ENCODE measurements around the gene PPP1CA.
A peak's percentile ranks its signal among the peaks of the same experiment; 100 is the strongest.

Gene PPP1CA

DNA sequence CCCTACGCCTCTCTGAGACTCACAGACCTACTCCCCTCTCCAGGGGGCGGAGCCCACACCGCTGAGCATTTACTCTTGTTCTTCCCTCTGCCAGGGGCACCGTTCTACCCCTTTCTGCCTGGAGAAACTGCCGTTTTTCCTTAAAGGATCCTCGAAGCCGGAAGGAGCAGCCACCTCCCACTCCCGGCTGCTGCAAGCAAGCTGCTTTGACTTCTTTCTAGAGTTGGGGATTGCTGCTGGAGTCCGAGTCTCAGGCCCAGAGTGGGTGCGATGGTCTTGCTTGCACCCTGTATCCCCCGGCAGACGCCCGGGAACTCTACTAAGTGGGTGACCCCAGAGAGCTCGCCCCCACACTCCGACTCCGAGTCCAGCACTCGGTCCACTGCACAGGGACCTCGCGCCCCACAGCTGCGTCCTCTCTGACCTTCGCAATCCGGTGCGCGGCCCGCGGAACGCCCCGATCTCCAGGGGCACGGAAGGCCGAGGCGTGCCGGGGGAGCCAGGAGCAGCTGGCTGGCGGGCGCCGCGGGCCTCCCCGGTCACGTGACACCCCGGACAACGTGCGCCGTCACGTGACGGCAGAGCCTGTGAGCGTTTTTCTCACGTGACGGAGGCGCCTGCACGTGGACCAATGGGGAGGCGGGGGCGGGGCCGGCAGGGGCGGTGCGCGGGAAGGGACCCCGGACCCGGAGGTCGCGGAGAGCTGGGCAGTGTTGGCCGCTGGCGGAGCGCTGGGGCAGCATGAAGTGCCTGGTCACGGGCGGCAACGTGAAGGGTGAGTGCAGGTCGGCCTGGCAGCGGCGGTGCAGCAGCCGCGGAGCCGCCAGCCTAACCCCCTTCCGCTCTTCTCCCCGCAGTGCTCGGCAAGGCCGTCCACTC, 10.1 kb downstream of the PPP1CA start, which contains the start of gene RAD9A:
Gene RAD9A (plus strand): TSS at position 683 of the 879 bp plus-strand sequence. CDS start 59 bp downstream, at position 742.
- DNase-seq = peak; percentile 91 to 99 (median 94)
- intact Hi-C loops (cut with DNase I) = loop anchor here (1.0 to 2.0 kb wide), 2 partner anchors 10 to 37 kb away; partner anchors contain the start of genes PPP1CA and RPS6KB2

GRCh38 chr11:67390947-67391303, 10.7 kb downstream of the PPP1CA start:
- no peak for DNase-seq
- intact Hi-C loops (cut with DNase I) = loop anchor here (1.0 to 2.0 kb wide), 2 partner anchors 10 to 38 kb away; partner anchors contain the start of genes PPP1CA and RPS6KB2

DNA sequence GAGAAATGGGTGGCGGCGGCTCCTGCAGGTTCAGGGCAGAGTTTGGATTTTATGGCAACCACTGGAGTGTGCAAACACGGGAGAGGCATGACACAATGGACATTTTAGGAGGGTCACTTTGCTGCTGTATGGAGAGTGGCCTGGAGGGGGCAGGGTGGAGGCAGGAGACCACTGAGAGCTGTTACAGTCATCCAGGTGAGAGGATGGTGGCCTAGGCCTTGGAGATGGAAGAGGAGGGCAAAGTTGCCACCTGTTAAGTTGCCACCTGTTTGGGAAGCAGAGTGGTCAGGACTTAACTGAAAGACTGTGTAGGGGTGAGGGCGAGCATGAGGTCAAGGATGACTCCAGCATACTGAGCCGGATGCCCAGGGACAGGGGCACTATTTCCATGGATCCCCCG, 12.2 kb downstream of the PPP1CA start:
- intact Hi-C loops (cut with DNase I) = no loop called here
- no peak for DNase-seq

DNA sequence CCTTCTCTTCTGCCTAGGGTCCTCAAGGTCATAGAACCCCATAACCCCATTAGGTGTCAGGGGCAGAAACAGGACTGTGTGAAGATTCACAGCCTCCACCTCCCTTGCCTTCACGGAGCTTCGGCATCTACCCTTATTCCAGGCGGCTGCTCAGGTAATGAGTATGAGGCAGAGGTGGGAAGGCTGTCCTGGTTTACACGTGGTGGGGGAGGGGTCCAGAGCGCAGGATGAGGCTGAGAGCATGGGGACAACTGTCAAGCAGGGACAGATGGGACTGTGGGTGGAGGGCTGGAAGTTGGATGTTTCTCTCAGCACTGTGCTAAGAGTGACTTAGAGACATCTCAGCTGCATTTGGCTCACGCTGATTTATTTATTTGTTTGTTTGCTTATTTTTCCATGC, 14.1 kb downstream of the PPP1CA start:
- intact Hi-C loops (cut with DNase I) = no loop called here
- DNase-seq = no peak

DNA sequence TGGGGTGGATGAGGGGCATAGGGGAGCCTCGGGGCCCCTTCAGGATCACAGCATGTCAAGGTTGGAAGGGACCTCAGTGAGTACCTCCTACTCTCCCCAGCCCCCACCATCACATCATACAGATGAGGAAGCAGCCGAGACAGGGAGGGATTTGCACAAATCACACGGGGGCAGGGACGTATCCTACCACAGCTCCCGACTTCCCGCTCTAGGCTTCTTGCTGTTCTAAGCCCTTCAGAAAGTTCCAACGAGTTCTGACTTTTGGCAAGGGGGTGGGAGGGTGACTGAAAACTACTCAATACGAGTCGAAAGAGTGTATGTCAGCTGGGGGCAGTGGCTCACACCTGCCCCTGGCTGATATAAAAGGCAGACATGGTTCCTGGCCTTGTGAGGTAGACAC, 14.6 kb downstream of the PPP1CA start:
- intact Hi-C loops (cut with DNase I) = no loop called here
- no peak for DNase-seq

DNA sequence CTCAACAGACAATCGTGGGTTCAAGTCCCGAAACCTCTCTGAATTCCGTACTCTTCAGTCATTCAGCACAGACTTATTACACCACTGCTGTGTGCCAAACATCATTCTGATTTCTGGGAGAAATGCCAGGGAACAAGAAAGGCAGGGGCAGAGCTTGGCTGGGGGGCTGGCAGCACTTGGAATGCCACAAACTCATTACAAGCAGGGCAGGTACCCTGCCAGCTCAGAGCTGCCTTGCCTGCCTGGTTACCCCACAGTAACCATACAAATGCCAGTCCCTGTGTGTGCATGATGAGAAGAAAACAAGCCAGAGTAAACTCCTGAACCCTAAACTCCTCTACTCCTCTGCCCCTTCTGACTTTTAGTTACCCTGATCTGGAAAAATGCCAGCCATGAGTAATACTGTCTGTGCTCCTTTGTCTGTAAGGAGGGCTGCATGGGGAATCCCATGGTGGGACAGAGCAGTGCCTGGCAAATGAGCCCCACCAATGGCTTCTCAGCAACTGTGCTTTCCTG, 16.7 kb downstream of the PPP1CA start:
- intact Hi-C loops (cut with DNase I) = loop anchor here (5.0 kb wide), 1 partner anchor 118 kb away; the partner anchor contains the start of gene GRK2
- peak in 2 of 10 donors; percentile 43 to 44 for DNase-seq

DNA sequence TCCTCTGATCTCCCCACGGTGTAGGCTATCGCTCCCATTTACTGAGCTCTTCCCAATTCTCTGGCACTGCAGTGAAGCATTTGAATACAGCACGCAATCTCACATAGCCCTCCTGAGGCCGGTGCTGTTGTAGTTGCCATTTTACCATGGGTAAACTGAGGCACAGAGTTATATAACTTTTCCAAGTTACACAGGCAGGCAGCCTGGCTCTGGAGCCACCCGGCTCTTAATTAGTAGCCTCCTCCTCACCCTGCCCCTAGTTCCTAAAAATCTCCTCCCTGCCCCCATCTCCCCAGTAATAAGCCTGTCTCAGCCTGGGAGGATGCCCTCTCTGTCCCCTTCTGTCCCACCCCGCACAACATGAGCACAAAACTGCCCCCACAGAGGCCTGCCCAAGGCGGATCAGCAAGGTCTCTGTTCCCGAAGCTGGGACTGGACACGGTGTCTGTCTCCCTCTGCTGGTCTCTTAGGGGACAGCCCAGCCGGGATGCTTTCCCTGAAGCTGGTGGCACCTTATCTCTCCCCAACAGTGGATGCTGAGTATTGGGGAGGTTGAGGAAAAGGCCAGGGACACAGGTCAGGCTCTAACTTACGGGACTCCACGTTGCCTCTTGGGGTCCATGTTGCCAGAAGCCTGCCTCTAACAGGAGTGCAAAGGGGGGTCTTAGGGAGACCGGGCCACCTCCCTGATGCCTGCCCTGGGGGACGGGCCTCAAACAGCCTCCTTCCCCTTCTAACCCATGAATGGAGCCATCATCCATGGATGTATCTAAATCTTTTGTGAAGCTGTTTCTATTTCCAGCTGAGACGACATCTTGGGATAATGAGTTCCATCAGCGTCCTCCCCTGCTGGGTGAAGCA, 19.2 kb downstream of the PPP1CA start:
- intact Hi-C loops (cut with DNase I) = loop anchor here (1.0 to 5.0 kb wide), 2 partner anchors 31 to 115 kb away; partner anchors contain the start of gene GRK2
- peak; percentile 59 to 96 (median 87) for DNase-seq

GRCh38 chr11:67381244-67381972, 20.2 kb downstream of the PPP1CA start:
- intact Hi-C loops (cut with DNase I) = loop anchor here (5.0 kb wide), 1 partner anchor 114 kb away; the partner anchor contains the start of gene GRK2
- no peak for DNase-seq

DNA sequence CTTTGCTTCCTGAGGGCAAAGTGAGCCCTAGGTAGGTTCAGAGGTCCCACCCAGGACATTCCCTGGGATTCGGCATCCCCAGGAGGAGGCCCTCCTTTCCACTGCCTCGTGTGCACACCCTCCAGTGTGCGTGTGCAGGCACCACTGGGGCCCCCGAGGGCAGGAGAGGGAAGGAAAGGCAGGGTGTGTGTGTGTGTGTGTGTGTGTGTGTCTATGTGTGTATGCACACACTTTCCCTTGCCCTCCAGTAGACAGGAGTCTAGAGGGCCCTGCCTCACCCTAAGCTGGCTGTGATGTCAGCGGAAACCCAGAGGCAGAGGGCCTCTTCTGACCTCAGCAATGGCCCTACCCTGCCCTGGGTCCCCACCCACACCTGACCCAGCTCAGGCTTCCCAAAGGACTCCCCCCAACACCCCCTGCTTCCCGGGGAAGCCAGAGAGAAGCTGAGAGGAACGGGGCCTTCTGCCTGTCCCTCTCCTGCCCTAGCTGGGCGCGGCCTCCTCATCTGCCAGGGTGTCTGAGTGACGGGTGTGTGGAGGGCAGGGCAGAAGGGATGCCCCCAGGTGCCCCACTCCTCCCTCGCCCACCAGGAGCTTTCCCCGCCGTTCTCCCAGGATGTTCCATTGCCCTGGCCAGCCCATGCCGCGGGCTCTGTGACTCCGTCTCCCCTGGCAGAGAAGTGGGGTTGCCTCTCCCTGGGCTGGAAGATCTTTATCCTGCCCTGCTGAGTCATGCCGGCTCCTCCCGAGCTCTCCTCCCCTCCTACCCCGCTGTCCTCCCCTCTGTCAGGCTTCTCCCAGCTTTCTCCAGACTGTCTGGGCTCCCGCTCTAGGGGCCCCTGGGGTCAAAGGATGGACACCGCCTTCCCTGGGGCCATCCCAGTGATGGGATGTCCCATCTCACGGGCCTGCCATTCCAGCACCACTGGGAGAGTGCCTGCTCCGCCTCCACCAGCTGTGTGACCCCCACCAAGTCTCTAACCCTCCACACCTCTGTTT, 22.3 kb downstream of the PPP1CA start:
- no peak for DNase-seq
- intact Hi-C loops (cut with DNase I) = loop anchor here (5.0 kb wide), 1 partner anchor 112 kb away; the partner anchor contains the start of gene GRK2

DNA sequence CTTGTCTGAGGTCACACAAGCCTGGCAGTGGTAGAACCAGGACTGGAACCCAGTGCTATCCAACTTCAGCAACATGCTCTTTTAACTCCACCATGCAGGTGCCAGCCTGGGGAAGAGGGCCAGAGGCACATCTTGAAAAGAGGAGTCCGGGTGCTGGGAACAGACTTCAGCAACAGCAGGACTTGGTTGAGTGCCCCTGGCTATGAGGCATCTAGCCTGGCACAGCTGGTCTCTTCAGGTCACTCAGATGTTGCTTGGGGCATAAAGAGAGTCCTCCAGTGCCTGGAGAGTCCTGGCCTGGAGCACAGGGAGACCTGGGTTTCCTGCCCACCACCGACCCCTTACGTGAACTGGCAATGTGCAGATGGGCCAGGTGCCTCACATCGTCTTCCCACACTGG, 23.1 kb downstream of the PPP1CA start:
- intact Hi-C loops (cut with DNase I) = no loop called here
- no peak for DNase-seq

- no peak for DNase-seq
- intact Hi-C loops (cut with DNase I) = no loop called here
Measured at GRCh38 chr11:67376873-67377808, 24.5 kb downstream of the PPP1CA start.

GRCh38 chr11:67376063-67376820, 25.4 kb downstream of the PPP1CA start:
- intact Hi-C loops (cut with DNase I) = no loop called here
- DNase-seq = no peak

- intact Hi-C loops (cut with DNase I) = no loop called here
- DNase-seq = no peak
Measured at GRCh38 chr11:67375320-67376055, 26.2 kb downstream of the PPP1CA start.

DNA sequence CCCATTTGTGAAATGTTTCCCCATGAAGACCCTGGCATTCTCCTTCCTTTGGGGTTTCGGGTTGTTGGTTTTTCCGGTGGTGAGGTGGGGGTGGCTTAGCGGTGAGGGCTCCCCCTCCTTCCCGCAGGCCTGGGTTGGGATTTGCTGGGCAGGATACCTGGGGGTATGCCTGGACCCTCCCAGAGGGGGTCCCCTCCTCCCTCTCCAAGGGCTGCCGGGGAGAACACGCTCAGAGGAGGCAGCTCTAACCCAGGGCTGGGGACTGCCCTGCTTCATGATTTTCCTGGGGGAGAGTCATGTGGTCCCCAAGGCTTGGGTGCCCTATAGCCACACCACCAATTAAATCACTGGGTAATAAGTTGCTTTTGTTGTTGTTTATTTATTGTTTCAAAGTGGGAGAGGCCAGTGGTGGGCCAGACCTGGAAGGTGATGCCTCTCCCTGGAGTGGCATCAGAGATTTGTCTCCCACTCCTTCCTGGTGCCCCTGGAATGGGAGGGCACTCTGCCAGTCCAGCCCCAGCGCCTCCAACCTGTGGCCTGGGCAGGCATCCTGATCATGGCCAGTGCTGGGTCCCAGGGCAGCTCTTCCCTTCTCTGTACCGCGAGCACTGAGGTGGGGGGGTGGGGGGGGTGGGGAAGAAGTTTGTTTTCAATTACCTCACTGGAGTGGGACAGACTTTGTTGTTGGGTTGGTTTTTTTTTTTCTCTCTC, 26.9 kb downstream of the PPP1CA start:
- DNase-seq = no peak

More for the DNA sequence above, 26.9 kb downstream of the PPP1CA start:
- intact Hi-C loops (cut with DNase I) = no loop called here

All from posterior cingulate gyrus (tissue), 11 donors.